Measurements from ENCODE around the gene CARD10. TPM values are rescaled to one million over a fixed set of nuclear protein-coding genes. Genes with fewer than 3 reads are reported as not detected.

The CARD10 gene
- total and polyA plus RNA-seq, 2 of the 8 experiments (the other 6 are each of a cell fraction or from before 2014, with no cell fraction given) = 13.5 to 14.4 TPM

GRCh38 chr22:37492428-37493344 is 26.5 kb downstream of the CARD10 start:
- Histone ChIP-seq H4K20me1 (replicated peaks in 1 of 2; ENCODE audit: control insufficient read depth in 1 of 2, insufficient read depth in 2 of 2, low read length in 2 of 2) (no peaks in the 10 kb centered on the region), H4K5ac (ENCODE audit: insufficient read length, low read depth, low read length) (no peak overlapping the region), H3K27me3 (replicated peaks in 1 of 4; ENCODE audit: control insufficient read depth in 3 of 4, extremely low read depth in 1 of 4, insufficient read depth in 3 of 4, low read length in 3 of 4) (no peaks in the 10 kb centered on the region), H4K91ac (replicated peaks; ENCODE audit: insufficient read length, low read length) (no peak overlapping the region), H2BK5ac (ENCODE audit: low read depth, low read length) (0 out of 2 replicates have a peak overlapping the region, but pooled peaks have one; percentile 2), H2BK120ac (replicated peaks; ENCODE audit: low read depth, low read length) (no peak overlapping the region), H3K79me1 (ENCODE audit: low read depth, low read length) (no peaks in the 10 kb centered on the region), H2BK15ac (ENCODE audit: low read length) (peak overlapping the region; percentile 72; the same call in 1 of the 2 replicates), H3K36me3 (ENCODE audit: control insufficient read depth in 2 of 4, insufficient read depth in 4 of 4, low read length in 3 of 4) (no peaks in the 10 kb centered on the region), H3K14ac (ENCODE audit: insufficient read length) (no peak overlapping the region), H2BK20ac (ENCODE audit: low read length) (no peak overlapping the region), H4K8ac (ENCODE audit: extremely low read depth, insufficient read depth, low read length) (peak overlapping the region; percentile 63; the same call in 1 of the 2 replicates), H3K18ac (ENCODE audit: extremely low read depth, low read length) (peak overlapping the region; percentile 32; the same call in 1 of the 2 replicates), H3K79me2 (ENCODE audit: control insufficient read depth in 1 of 2, insufficient read depth in 2 of 2, low read length in 2 of 2) (no peaks in the 10 kb centered on the region), H3K27ac (ENCODE audit: low read depth, low read length) (no peak overlapping the region), H3K4me2 (ENCODE audit: insufficient read depth in 1 of 2, low read depth in 2 of 2, low read length in 2 of 2) (no peak overlapping the region), H3K23me2 (ENCODE audit: low read depth, low read length) (no peaks in the 10 kb centered on the region), H2BK12ac (ENCODE audit: low read depth, low read length) (peak overlapping the region; percentile 80; the same call in 1 of the 2 replicates), H3K4me1 (replicated peaks in 1 of 4; ENCODE audit: control insufficient read depth in 3 of 4, insufficient read depth in 4 of 4, low read length in 3 of 4) (peaks cover 0 to 13% (median 9%) of the 10 kb centered on the region in 4 experiments; a peak in 6 of 7 replicates), H3K9me3 (ENCODE audit: insufficient read depth in 2 of 2, low read depth in 1 of 2, low read length in 1 of 2) (no peaks in the 10 kb centered on the region), H2AK5ac (ENCODE audit: low read depth, low read length) (no peak overlapping the region), H2AFZ (ENCODE audit: low read length) (no peak overlapping the region), H3K56ac (replicated peaks; ENCODE audit: insufficient read length, low read depth, low read length) (no peak overlapping the region), H3K4me3 (ENCODE audit: extremely low read depth in 1 of 4, insufficient read depth in 2 of 4, low read depth in 3 of 4, low read length in 4 of 4) (no peak overlapping the region), H3K23ac (ENCODE audit: insufficient read length) (no peak overlapping the region), H3K9ac (replicated peaks in 1 of 4; ENCODE audit: extremely low read depth in 1 of 4, low read depth in 3 of 4, low read length in 3 of 4) (no peak overlapping the region), H3K4ac (replicated peaks; ENCODE audit: insufficient read length, low read depth, low read length) (no peak overlapping the region)
- CTCF ChIA-PET (ENCODE audit: partially characterized antibody) = interaction anchor here (0.8 to 21.5 kb wide), 18 partner anchors 8 to 193 kb away, joined by 3 to 312 read pairs (median 4); partner anchors contain the start of genes MFNG and NOL12
- DNase-seq (ENCODE audit: low read depth in 1 of 2, low spot score in 2 of 2) = peak; percentile 46 to 84
- FAIRE-seq = peak; percentile 95
- POLR2A ChIA-PET (ENCODE audit: partially characterized antibody) = interaction anchor here (1.8 kb wide), 1 partner anchor 82 kb away, joined by 3 read pairs; no protein-coding TSS in a partner anchor
- WGBS, 2 experiments (ENCODE audit: extremely low coverage in 1 of 2, insufficient coverage in 1 of 2, insufficient read length in 1 of 2, insufficient replicate concordance in 2 of 2, low coverage in 1 of 2, low lambda C conversion rate in 2 of 2, missing lambda C conversion rate in 1 of 2) = 66% methylated on average over 22 of the region's 24 CpGs; no CpG with 5 or more reads in 1 of the 2 experiments
- TF ChIP-seq RAD21 (IDR thresholded peaks at IDR 0.05 in 1 of 2, conservative IDR thresholded peaks at IDR 0.05 in 1 of 2; ENCODE audit: low read depth in 2 of 2, low read length in 2 of 2) = peak; percentile 43 to 63
- TF ChIP-seq USF2 (IDR thresholded peaks at IDR 0.05; ENCODE audit: low read length) = no peak
- TF ChIP-seq, protein P1, sequence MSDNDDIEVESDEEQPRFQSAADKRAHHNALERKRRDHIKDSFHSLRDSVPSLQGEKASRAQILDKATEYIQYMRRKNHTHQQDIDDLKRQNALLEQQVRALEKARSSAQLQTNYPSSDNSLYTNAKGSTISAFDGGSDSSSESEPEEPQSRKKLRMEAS (IDR thresholded peaks at IDR 0.05) = 0 out of 2 replicates have a peak, but pooled peaks have one; percentile 16
- TF ChIP-seq, protein P2, sequence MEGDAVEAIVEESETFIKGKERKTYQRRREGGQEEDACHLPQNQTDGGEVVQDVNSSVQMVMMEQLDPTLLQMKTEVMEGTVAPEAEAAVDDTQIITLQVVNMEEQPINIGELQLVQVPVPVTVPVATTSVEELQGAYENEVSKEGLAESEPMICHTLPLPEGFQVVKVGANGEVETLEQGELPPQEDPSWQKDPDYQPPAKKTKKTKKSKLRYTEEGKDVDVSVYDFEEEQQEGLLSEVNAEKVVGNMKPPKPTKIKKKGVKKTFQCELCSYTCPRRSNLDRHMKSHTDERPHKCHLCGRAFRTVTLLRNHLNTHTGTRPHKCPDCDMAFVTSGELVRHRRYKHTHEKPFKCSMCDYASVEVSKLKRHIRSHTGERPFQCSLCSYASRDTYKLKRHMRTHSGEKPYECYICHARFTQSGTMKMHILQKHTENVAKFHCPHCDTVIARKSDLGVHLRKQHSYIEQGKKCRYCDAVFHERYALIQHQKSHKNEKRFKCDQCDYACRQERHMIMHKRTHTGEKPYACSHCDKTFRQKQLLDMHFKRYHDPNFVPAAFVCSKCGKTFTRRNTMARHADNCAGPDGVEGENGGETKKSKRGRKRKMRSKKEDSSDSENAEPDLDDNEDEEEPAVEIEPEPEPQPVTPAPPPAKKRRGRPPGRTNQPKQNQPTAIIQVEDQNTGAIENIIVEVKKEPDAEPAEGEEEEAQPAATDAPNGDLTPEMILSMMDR (IDR thresholded peaks at IDR 0.05; ENCODE audit: control extremely low read depth in 1 of 3, insufficient read depth in 1 of 3, low read depth in 1 of 3, low read length in 3 of 3) = peak; percentile 68 to 90 (median 76)
- peak in 1 of 2 experiments; percentile 93; a peak in 1 of 4 replicates for TF ChIP-seq HDAC2 (IDR thresholded peaks at IDR 0.05; ENCODE audit: borderline replicate concordance in 1 of 2, low read depth in 2 of 2, low read length in 2 of 2)
